Measurements from ENCODE around the gene PKLR.
"Not testable (repeated sequence)": the region's sequence is repeated elsewhere in the genome, so short reads cannot be mapped to it uniquely, and the experiment has no call there.

The PKLR gene

GRCh38 chr1:155254228-155254713 is 47.0 kb downstream of the PKLR start:
- DNase-seq = no peak

GRCh38 chr1:155253797-155254196 is 47.4 kb downstream of the PKLR start:
- no peak for DNase-seq

GRCh38 chr1:155253208-155253607 is 48.0 kb downstream of the PKLR start:
- DNase-seq = no peak

- no peak for DNase-seq
Observed at GRCh38 chr1:155251566-155251965, 49.7 kb downstream of the PKLR start.

- DNase-seq = peak; percentile 94 to 96
Observed at GRCh38 chr1:155250633-155251449, 50.4 kb downstream of the PKLR start.

GRCh38 chr1:155250246-155250632 is 51.0 kb downstream of the PKLR start:
- no peak for DNase-seq

GRCh38 chr1:155247667-155248553 is 53.3 kb downstream of the PKLR start:
- no peak for DNase-seq

GRCh38 chr1:155246796-155247195 is 54.4 kb downstream of the PKLR start:
- DNase-seq = not testable (repeated sequence)

- no peak for DNase-seq
Observed at GRCh38 chr1:155245163-155245524, 56.1 kb downstream of the PKLR start.

- DNase-seq = peak; percentile 99 to 100
Observed at GRCh38 chr1:155244368-155245162, 56.7 kb downstream of the PKLR start.

GRCh38 chr1:155242805-155243358 is 58.4 kb downstream of the PKLR start:
- no peak for DNase-seq

- DNase-seq = no peak
Observed at GRCh38 chr1:155241841-155242264, 59.4 kb downstream of the PKLR start.

- peak; percentile 77 to 88 for DNase-seq
Observed at GRCh38 chr1:155241069-155241679, 60.1 kb downstream of the PKLR start.
